Measurements from ENCODE around the gene OCA2. TPM values are rescaled to one million over a fixed set of nuclear protein-coding genes. Genes with fewer than 3 reads are reported as not detected.

The OCA2 gene
- total RNA-seq, 1 experiment from 2014 or later = 0.57 TPM

GRCh38 chr15:28117432-28117990 is 18.4 kb upstream of the OCA2 start:
- Mint-ChIP-seq H3K9me3 (ENCODE audit: unreplicated experiment) (no peaks in the 10 kb centered on the region), H3K36me3 (ENCODE audit: insufficient read depth, unreplicated experiment) (peaks cover 59% of the 10 kb centered on the region), H3K4me3 (ENCODE audit: unreplicated experiment) (no peak overlapping the region), H3K27ac (ENCODE audit: unreplicated experiment) (no peak overlapping the region), H3K27me3 (ENCODE audit: insufficient read depth, unreplicated experiment) (no peaks in the 10 kb centered on the region), H3K4me1 (ENCODE audit: low read depth, unreplicated experiment) (no peaks in the 10 kb centered on the region)
- Histone ChIP-seq H3K9me3 (no peaks in the 10 kb centered on the region), H3K36me3 (ENCODE audit: control insufficient read depth, insufficient read depth, low read length) (peaks cover 2% of the 10 kb centered on the region), H3K4me3 (ENCODE audit: low read depth, low read length) (no peak overlapping the region), H3K4me1 (no peaks in the 10 kb centered on the region), H3K27me3 (replicated peaks; ENCODE audit: control insufficient read depth, insufficient read depth, low read length) (no peaks in the 10 kb centered on the region)
- TF ChIP-seq CTCF (IDR thresholded peaks at IDR 0.05; ENCODE audit: insufficient read depth in 1 of 2, low read depth in 1 of 2, low read length in 1 of 2, severe bottlenecking in 1 of 2, unreplicated experiment in 1 of 2) = no peak
- ChIA-PET CTCF (interaction anchor here (0.7 kb wide), 1 partner anchor 18 kb away, joined by 3 read pairs; the partner anchor contains the start of gene OCA2), POLR2A (no interaction called here)
- no TSS peak for BruUV-seq (replicated peaks)
- intact Hi-C loops (cut with micrococcal nuclease; ENCODE audit: unreplicated experiment) = no loop called here
- DNase-seq = no peak

- Histone ChIP-seq H3K27me3 (replicated peaks; ENCODE audit: control insufficient read depth, insufficient read depth, low read length) (no peaks in the 10 kb centered on the region), H3K4me3 (ENCODE audit: low read depth, low read length) (no peak overlapping the region), H3K36me3 (ENCODE audit: control insufficient read depth, insufficient read depth, low read length) (no peaks in the 10 kb centered on the region; the same call in 1 of the 2 replicates), H3K4me1 (no peaks in the 10 kb centered on the region), H3K9me3 (no peaks in the 10 kb centered on the region)
- no peaks in the 10 kb centered on the region for H3K9me3 Mint-ChIP-seq (ENCODE audit: unreplicated experiment)
- no TSS peak for BruUV-seq (replicated peaks)
- POLR2A ChIA-PET = no interaction called here
- no peaks in the 10 kb centered on the region for H3K27me3 Mint-ChIP-seq (ENCODE audit: insufficient read depth, unreplicated experiment)
- no peak overlapping the region for H3K27ac Mint-ChIP-seq (ENCODE audit: unreplicated experiment)
- CTCF ChIA-PET = interaction anchor here (1.6 kb wide), 1 partner anchor 17 kb away, joined by 4 read pairs; the partner anchor contains the start of gene OCA2
- peaks cover 66% of the 10 kb centered on the region for H3K36me3 Mint-ChIP-seq (ENCODE audit: insufficient read depth, unreplicated experiment)
- no peak for TF ChIP-seq CTCF (IDR thresholded peaks at IDR 0.05; ENCODE audit: insufficient read depth in 1 of 2, low read depth in 1 of 2, low read length in 1 of 2, severe bottlenecking in 1 of 2, unreplicated experiment in 1 of 2)
- H3K4me3 Mint-ChIP-seq (ENCODE audit: unreplicated experiment) = no peak overlapping the region
- DNase-seq = no peak
- no peaks in the 10 kb centered on the region for H3K4me1 Mint-ChIP-seq (ENCODE audit: low read depth, unreplicated experiment)
- intact Hi-C loops (cut with micrococcal nuclease; ENCODE audit: unreplicated experiment) = no loop called here
Observed at GRCh38 chr15:28116521-28117431, 17.7 kb upstream of the OCA2 start.

- Histone ChIP-seq H3K36me3 (ENCODE audit: control insufficient read depth, insufficient read depth, low read length) (no peaks in the 10 kb centered on the region; the same call in 1 of the 2 replicates), H3K27me3 (replicated peaks; ENCODE audit: control insufficient read depth, insufficient read depth, low read length) (no peaks in the 10 kb centered on the region), H3K4me1 (no peaks in the 10 kb centered on the region), H3K4me3 (ENCODE audit: low read depth, low read length) (no peak overlapping the region), H3K9me3 (no peaks in the 10 kb centered on the region)
- no peaks in the 10 kb centered on the region for H3K4me1 Mint-ChIP-seq (ENCODE audit: low read depth, unreplicated experiment)
- TF ChIP-seq CTCF (IDR thresholded peaks at IDR 0.05; ENCODE audit: insufficient read depth in 1 of 2, low read depth in 1 of 2, low read length in 1 of 2, severe bottlenecking in 1 of 2, unreplicated experiment in 1 of 2) = no peak
- H3K36me3 Mint-ChIP-seq (ENCODE audit: insufficient read depth, unreplicated experiment) = peaks cover 58% of the 10 kb centered on the region
- H3K27ac Mint-ChIP-seq (ENCODE audit: unreplicated experiment) = no peak overlapping the region
- no peak for DNase-seq
- CTCF ChIA-PET = interaction anchor here (1.6 kb wide), 1 partner anchor 16 kb away, joined by 4 read pairs; the partner anchor contains the start of gene OCA2
- no TSS peak for BruUV-seq (replicated peaks)
- no peak overlapping the region for H3K4me3 Mint-ChIP-seq (ENCODE audit: unreplicated experiment)
- intact Hi-C loops (cut with micrococcal nuclease; ENCODE audit: unreplicated experiment) = no loop called here
- no peaks in the 10 kb centered on the region for H3K27me3 Mint-ChIP-seq (ENCODE audit: insufficient read depth, unreplicated experiment)
- POLR2A ChIA-PET = no interaction called here
- H3K9me3 Mint-ChIP-seq (ENCODE audit: unreplicated experiment) = no peaks in the 10 kb centered on the region
Observed at GRCh38 chr15:28115871-28116270, 16.8 kb upstream of the OCA2 start.

Measured in Caco-2 (cell line).